GM12891 (cell line): ENCODE measurements around the gene CARM1.
"Not testable (repeated sequence)": the region's sequence is repeated elsewhere in the genome, so short reads cannot be mapped to it uniquely, and the experiment has no call there.

ENCODE experiments used
- DNase-seq: peaks from one replicate; pipeline ENCODE4 v3.0.0; 2011; ENCODE audit warnings: low spot score; ENCODE audit not compliant: insufficient read length
- FAIRE-seq: peaks from 2 replicates; lab custom pipeline; 2011; peaks lifted over from hg19 to GRCh38; lab: Jason Lieb, UNC
- PAX5 ChIP-seq: IDR thresholded peaks from 2 replicates; pipeline ENCODE4 v1.6.1; 2011; ENCODE audit warnings: low read length, moderate library complexity, mild to moderate bottlenecking; ENCODE audit not compliant: insufficient read depth, severe bottlenecking
- POLR2A ChIP-seq: IDR thresholded peaks from 2 replicates; pipeline ENCODE4 v1.6.1; 2011; ENCODE audit warnings: low read depth, low read length, control low read depth
- POLR2AphosphoS5 ChIP-seq: IDR thresholded peaks from 2 replicates; pipeline ENCODE4 v1.6.1; 2011; ENCODE audit warnings: low read depth, low read length, control low read depth
- POU2F2 ChIP-seq: IDR thresholded peaks from 2 replicates; pipeline ENCODE4 v1.6.1; 2011; ENCODE audit warnings: low read depth, mild to moderate bottlenecking, control low read depth, low read length, moderate library complexity
- SPI1 ChIP-seq: IDR thresholded peaks from 2 replicates; pipeline ENCODE4 v1.6.1; 2011; ENCODE audit warnings: low read depth, low read length, control low read depth
- TAF1 ChIP-seq: IDR thresholded peaks from 2 replicates; pipeline ENCODE4 v1.6.1; 2011; ENCODE audit warnings: low read depth, low read length, control low read depth

Gene CARM1

GRCh38 chr19:10874024-10874423, 2.7 kb downstream of the CARM1 start:
- DNase-seq (no peak), FAIRE-seq (no peak)
- TF ChIP-seq POLR2A: no peak
- TF ChIP-seq POLR2AphosphoS5: no peak
- no peak for TF ChIP-seq PAX5
- no peak for TF ChIP-seq SPI1
- TF ChIP-seq POU2F2: no peak

DNA sequence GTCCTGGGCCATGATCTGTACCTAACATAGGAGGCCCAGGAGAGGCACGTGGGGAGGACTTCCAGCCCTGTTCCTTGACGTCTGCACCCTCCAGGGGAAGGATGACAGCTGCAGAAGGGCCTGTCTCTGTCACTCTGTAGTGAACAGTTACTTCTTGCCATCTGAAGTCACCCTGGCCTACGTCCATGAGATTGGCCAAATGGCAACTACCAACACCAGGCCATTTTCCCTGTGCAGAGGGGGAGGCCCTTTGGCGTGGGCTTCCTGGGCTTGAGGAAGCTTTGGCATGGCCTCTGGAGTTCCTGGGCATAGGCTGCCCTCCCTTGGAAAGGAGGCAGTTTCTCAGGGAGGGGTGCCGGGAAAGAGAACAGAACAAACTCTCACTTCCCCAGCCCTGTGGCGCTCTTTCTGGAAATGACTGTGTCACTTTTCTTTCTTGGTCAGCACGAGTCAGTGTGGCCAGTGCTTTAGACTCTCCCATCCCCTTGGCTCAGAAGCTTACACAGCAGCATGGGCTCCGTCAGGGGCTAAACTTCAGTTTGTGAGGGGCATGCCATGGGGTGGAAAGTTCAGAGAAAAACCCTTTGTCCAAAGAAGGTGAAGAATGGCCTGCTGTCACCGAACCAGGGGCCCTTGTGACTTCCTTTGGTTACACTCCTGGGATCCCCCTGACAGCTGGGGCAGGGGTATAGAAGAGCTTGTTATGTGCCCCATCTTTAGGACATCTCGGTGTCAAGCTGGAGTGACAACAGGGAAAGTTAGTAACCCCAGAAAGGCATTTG, 5.3 kb downstream of the CARM1 start:
- TF ChIP-seq SPI1 (peak; percentile 99), PAX5 (peak; percentile 8), POU2F2 (0 out of 2 replicates have a peak, but pooled peaks have one; percentile 50), TAF1 (no peak; the same call in 1 of the 2 replicates), POLR2A (peak; percentile 38; the same call in 1 of the 2 replicates)
- DNase-seq (no peak), FAIRE-seq (peak; percentile 84)

- not testable (repeated sequence) for DNase-seq, FAIRE-seq
Observed at GRCh38 chr19:10877608-10878007, 6.3 kb downstream of the CARM1 start.

- FAIRE-seq: no peak
- TF ChIP-seq TAF1: no peak
- no peak for TF ChIP-seq POU2F2
- TF ChIP-seq POLR2AphosphoS5: no peak
- no peak for TF ChIP-seq POLR2A
- no peak for TF ChIP-seq PAX5
- TF ChIP-seq SPI1: no peak
- DNase-seq: no peak
Observed at GRCh38 chr19:10878253-10878652, 6.9 kb downstream of the CARM1 start.

DNA sequence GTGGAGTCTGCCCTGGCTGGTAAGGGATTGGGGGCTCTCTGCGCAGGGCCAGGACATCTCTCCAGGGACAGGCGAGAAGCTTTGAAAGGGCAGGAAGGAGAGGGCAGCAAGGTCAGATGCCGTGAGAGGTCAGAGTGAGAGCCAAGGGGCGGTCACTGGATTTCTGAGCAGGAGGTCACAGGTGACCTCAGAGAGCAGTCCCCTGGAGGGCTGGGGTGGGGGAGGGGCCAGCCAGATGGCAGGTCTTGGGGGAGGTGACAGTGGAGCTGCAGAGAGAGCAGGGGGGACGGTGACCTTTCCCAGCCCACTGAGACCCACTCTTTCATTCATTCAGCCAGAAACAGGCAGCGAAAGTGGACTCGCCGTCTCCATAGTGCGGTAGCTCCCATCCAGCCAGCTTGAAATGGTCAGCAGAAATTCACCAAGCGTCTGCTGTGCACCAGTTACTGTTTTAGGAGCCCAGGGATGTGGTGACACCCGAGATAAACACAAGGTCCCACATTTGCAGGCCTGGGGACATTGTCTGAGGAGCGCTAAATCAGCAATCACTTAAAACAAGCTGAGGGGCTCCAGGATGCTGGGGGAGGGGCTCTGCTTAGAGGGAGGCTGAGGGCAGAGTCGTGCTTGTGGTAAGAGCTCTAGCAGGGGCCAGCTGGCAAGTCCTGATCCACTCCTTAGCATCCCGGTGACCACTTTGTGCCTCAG, 10.2 kb downstream of the CARM1 start:
- no peak for DNase-seq
- TF ChIP-seq POLR2A (no peak), POLR2AphosphoS5 (no peak), POU2F2 (no peak), PAX5 (no peak), TAF1 (no peak), SPI1 (no peak)
- FAIRE-seq: no peak

DNA sequence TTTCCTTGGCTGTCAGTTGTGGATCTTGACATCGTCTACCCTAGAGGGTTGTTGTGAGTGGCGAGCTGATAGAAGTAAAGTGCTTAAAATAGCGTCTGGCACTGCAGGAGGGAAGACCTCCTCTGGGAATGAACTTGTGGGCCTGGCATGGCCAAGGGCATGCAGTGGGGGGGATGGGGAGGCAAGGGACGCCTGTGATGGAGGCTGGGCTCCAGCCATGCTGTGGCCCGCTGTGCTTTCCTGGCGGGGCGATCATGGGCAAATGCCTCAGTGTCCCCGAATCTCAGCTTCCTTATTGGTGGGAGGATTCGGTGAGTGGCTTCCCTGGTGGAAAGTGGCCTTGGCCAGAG, 10.7 kb downstream of the CARM1 start:
- no peak for TF ChIP-seq PAX5
- no peak for TF ChIP-seq POU2F2
- no peak for TF ChIP-seq TAF1
- no peak for TF ChIP-seq SPI1
- no peak for TF ChIP-seq POLR2AphosphoS5
- TF ChIP-seq POLR2A: no peak
- DNase-seq (no peak), FAIRE-seq (no peak)

DNA sequence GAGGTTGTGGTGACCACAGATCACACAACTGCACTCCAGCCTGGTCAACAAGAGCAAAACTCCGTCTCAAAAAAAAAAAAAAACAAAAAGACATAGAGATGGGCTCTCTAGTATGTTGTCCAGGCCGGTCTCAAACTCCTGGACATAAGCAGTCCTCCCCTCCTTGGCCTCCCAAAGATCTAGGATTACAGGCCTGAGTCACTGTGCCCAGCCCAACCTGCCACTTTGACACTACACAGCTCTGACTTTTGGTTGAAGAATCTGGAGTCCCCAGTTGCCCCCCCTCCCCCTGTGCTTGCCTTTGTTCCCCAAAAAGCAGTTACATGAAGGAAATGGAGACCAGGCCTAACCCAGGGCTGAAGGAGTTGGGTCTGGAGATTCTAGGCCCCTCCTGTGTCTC, 12.9 kb downstream of the CARM1 start:
- no peak for DNase-seq
- no peak for FAIRE-seq
- TF ChIP-seq POLR2A: no peak

DNA sequence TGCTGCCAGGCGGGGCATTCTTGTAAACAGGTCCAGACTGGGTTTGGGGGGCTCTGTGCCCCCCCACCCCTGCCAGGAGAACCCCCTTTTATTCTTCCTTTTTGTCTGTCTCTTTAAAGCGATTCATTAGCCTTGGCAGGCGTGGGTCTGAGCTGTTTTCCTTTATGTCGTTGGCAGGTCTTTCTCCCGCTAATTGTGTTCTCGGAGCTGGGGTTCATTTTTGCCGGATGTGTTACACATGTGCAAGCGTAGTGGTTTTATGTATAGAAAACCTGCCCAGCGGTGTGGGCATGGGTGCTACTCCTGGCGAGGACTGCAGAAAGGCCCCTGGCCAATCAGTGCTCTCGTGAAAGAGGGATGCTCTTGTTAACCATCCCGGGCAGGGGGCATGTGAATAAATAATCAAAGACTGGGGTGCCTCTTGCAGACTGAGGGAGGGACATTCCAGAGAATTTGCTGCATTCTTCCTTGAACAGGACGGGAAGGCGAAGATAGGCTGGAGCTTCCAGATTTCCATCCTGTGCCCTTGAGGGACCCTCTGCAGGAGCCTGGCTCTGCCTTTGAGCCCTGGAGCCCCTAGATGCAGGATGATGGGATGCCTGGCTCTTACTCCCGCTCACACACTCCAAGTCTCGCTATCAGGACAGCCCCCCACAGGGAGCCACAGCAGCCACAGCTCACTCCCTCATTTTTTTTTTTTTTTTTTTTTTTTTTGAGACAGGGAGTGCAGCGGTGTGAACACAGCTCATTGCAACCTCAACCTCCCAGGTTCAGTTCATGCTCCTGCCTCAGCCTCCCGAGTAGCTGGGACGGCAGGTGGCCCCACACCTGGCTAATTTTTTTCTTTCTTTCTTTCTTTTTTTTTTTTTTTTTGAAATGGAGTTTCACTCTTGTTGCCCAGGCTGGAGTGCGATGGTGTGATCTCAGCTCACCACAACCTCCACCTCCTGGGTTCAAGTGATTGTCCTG, 14.1 kb downstream of the CARM1 start:
- FAIRE-seq: no peak
- DNase-seq: no peak
- TF ChIP-seq POU2F2 (no peak), POLR2AphosphoS5 (no peak), SPI1 (no peak)

DNA sequence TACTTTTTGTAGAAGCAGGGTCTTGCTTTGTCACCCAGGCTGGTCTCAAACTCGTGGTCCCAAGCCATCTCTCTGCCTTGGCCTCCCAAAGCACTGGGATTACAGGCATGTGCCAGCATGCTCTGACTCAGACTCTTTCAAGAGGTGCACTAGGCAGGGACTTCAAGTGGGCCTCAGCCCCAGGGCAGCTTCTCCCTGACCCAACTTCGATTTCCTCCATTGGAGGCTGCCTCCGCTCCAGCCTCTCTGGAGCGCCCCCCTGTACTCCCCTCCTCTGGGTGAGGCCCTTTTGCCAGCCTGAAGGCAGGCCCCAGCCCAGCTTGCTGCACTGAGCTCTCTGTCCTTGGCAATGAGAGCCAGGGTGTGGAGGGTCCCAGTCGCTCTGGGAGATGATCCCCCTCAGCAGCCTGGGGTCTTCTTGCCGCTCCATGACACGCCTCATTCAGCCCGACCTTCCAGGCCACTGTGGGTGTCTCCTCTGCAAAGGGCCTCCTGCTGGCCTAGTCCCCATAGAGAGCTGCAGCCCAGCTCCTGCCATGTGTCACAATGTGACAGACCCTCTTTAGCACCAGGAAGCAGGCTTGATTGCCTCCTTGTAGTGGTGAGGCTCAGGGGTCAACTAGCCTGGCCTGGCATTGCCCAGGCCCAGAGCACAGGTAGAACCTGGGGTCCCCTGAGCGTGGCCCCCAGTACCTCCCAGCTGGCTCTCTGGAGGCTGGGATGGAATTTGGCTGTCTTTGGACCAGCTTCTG, 16.4 kb downstream of the CARM1 start:
- peak; percentile 87 for FAIRE-seq

More for the DNA sequence above, 16.4 kb downstream of the CARM1 start:
- DNase-seq: no peak
- TF ChIP-seq POLR2AphosphoS5 (no peak), SPI1 (no peak), TAF1 (no peak), PAX5 (no peak), POU2F2 (no peak), POLR2A (no peak)
